ENCODE results near the gene NRIP1. TPM values are rescaled to one million over a fixed set of nuclear protein-coding genes. Genes with fewer than 3 reads are reported as not detected.

Gene NRIP1, protein sequence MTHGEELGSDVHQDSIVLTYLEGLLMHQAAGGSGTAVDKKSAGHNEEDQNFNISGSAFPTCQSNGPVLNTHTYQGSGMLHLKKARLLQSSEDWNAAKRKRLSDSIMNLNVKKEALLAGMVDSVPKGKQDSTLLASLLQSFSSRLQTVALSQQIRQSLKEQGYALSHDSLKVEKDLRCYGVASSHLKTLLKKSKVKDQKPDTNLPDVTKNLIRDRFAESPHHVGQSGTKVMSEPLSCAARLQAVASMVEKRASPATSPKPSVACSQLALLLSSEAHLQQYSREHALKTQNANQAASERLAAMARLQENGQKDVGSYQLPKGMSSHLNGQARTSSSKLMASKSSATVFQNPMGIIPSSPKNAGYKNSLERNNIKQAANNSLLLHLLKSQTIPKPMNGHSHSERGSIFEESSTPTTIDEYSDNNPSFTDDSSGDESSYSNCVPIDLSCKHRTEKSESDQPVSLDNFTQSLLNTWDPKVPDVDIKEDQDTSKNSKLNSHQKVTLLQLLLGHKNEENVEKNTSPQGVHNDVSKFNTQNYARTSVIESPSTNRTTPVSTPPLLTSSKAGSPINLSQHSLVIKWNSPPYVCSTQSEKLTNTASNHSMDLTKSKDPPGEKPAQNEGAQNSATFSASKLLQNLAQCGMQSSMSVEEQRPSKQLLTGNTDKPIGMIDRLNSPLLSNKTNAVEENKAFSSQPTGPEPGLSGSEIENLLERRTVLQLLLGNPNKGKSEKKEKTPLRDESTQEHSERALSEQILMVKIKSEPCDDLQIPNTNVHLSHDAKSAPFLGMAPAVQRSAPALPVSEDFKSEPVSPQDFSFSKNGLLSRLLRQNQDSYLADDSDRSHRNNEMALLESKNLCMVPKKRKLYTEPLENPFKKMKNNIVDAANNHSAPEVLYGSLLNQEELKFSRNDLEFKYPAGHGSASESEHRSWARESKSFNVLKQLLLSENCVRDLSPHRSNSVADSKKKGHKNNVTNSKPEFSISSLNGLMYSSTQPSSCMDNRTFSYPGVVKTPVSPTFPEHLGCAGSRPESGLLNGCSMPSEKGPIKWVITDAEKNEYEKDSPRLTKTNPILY (N-terminal part only)
- total RNA-seq (10 to 100 TPM; 26.3 to 35.3 (median 28.8) TPM), polyA plus RNA-seq (10 to 100 TPM; 10.2 to 15.0 (median 11.6) TPM)

DNA sequence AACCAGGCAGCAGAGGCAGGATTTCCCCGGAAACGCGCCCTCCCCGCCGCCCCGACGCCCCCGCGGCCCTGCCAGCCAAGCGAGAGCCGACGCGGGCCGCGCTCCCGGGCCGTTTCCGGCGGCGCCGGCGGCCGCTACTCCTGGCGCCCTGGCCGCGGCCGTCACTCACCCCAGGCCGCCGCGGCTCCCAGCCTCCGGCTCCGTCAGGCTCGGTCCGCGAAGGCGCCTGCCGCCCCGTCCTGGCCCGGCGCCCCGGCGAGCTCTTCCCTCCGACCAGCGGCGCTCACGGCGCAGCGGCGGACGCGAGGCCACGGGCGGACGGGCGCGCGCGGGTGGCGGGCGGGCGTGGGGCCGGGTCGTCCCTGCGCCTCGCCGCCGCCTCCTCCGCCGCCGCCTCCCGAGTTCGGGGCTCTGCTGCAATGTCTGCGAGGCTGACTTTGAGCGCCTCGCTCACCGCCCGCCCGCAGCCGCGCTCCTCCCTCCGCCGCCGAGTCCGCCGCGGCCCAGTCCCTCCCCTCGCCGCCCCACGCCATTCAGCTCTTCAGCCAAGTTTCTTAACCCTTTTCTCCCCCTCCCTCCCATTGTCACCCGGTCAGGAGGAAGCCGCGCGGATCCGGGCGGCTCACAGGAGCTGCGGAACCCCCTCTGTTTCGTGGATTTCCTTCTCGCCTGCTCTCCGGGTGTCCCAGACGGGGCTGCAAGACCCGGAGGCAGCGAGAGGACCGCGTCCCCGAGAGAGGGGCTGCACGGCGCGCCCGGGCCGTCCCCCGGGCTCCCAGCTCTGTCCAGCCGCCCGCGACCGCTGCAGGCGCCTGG lies at the start of gene NRIP1:
Gene NRIP1 (minus strand): TSS at position 425 of the 816 bp plus-strand sequence. CDS start 96,808 bp downstream, outside the sequence.
- H3K4me1 ChIP-seq, result peaks cover 0 to 44% (median 27%) of the 10 kb centered on the region in 4 donors
- intact Hi-C loops (cut with DNase I), result loop anchor here (2.0 to 10.0 kb wide), 6 partner anchors 57 to 682 kb away; partner anchors contain the start of gene HSPA13
- peak; percentile 71 to 92 (median 91) for TF ChIP-seq POLR2AphosphoS5 (IDR thresholded peaks at IDR 0.05)
- TF ChIP-seq, protein P1, sequence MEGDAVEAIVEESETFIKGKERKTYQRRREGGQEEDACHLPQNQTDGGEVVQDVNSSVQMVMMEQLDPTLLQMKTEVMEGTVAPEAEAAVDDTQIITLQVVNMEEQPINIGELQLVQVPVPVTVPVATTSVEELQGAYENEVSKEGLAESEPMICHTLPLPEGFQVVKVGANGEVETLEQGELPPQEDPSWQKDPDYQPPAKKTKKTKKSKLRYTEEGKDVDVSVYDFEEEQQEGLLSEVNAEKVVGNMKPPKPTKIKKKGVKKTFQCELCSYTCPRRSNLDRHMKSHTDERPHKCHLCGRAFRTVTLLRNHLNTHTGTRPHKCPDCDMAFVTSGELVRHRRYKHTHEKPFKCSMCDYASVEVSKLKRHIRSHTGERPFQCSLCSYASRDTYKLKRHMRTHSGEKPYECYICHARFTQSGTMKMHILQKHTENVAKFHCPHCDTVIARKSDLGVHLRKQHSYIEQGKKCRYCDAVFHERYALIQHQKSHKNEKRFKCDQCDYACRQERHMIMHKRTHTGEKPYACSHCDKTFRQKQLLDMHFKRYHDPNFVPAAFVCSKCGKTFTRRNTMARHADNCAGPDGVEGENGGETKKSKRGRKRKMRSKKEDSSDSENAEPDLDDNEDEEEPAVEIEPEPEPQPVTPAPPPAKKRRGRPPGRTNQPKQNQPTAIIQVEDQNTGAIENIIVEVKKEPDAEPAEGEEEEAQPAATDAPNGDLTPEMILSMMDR (IDR thresholded peaks at IDR 0.05), result no peak
- TF ChIP-seq POLR2A (IDR thresholded peaks at IDR 0.05), result peak; percentile 53 to 66
- H3K27ac ChIP-seq, result peak within 1 kb of the TSS; percentile 96 to 99 (median 98)
- H3K36me3 ChIP-seq, result no peaks in the 10 kb centered on the region
- H3K9me3 ChIP-seq, result no peaks in the 10 kb centered on the region
- 0 to 1% methylated on average over 116 of the region's 116 CpGs for WGBS, 2 donors
- peak within 1 kb of the TSS; percentile 74 to 97 (median 96) for H3K4me3 ChIP-seq
- H3K27me3 ChIP-seq, result no peaks in the 10 kb centered on the region
- DNase-seq, result peak; percentile 95

DNA sequence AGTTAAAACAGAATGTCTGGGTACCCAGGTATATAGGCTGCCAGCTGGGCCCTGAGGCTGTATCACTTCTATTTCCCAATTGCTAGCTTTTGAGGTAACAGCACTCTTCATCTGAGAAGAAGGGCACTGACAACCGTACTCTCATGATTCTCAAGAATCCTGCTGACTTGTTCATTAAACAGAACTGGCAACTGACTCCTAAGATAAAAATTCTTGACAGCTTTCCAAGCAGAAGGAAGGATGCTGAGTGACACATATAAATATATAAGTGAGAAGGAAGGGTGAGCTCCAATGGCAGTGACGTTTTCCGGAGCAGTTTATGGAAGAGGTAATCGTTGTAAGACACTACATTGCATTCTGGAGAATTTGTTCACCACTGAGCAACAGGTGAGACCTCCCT lies 48.1 kb upstream of the NRIP1 start:
- H3K4me3 ChIP-seq, result no peak overlapping the region
- H3K36me3 ChIP-seq, result no peaks in the 10 kb centered on the region
- no peaks in the 10 kb centered on the region for H3K4me1 ChIP-seq
- no peak overlapping the region for H3K27ac ChIP-seq
- H3K9me3 ChIP-seq, result no peaks in the 10 kb centered on the region
- 89 to 93% methylated on average over 4 of the region's 4 CpGs for WGBS, 2 donors
- no peak for DNase-seq
- TF ChIP-seq POLR2A (IDR thresholded peaks at IDR 0.05), result no peak
- TF ChIP-seq, protein P1 (IDR thresholded peaks at IDR 0.05), result no peak
- TF ChIP-seq POLR2AphosphoS5 (IDR thresholded peaks at IDR 0.05), result no peak
- intact Hi-C loops (cut with DNase I), result no loop called here
- H3K27me3 ChIP-seq, result no peaks in the 10 kb centered on the region

DNA sequence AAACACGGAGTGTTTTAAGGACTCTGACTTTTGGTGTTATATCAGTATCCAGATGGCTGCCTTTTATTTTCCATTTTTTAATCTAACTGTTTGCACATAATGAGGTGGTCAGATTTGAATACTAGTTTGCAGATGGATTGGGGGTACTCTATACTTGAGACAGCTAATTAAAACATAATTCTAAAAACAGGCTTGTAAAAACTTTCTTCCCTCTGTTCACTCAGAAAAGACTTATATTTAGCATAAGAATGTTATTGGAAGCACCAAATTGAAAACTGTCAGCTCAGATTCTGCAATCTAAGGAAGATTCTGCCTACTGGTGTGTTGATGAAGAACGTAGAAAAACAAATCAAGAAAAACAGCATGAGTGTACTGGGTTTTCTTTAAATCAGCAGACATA lies 44.0 kb upstream of the NRIP1 start:
- H3K27ac ChIP-seq, result no peak overlapping the region
- intact Hi-C loops (cut with DNase I), result no loop called here
- DNase-seq, result no peak
- H3K4me3 ChIP-seq, result no peak overlapping the region
- no peaks in the 10 kb centered on the region for H3K9me3 ChIP-seq
- WGBS, 2 donors, result 84 to 85% methylated on average over 2 of the region's 2 CpGs
- no peaks in the 10 kb centered on the region for H3K36me3 ChIP-seq
- H3K4me1 ChIP-seq, result no peaks in the 10 kb centered on the region
- TF ChIP-seq, protein P1 (IDR thresholded peaks at IDR 0.05), result no peak
- TF ChIP-seq POLR2AphosphoS5 (IDR thresholded peaks at IDR 0.05), result no peak
- no peak for TF ChIP-seq POLR2A (IDR thresholded peaks at IDR 0.05)
- TF ChIP-seq EP300 (IDR thresholded peaks at IDR 0.05), result no peak
- H3K27me3 ChIP-seq, result no peaks in the 10 kb centered on the region

DNA sequence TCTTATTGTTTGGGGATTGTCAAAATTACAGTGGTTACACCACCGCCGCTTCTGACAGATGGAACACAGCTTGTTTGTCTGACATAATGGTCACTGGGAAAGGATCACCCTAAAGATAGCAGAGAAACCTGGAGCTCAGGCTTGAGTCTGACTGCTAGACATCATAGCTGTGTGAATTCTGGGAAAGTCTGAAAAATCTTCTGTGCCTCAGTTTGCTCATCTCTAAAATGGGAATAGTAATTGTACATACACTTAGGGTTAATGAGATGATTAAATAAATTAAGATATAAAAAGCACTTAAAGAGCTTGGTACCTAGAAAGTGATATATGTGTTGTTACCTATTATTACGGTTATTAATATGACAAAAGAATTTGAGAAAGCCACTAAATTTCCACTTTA lies 39.7 kb upstream of the NRIP1 start:
- TF ChIP-seq POLR2A (IDR thresholded peaks at IDR 0.05), result no peak
- TF ChIP-seq POLR2AphosphoS5 (IDR thresholded peaks at IDR 0.05), result no peak
- TF ChIP-seq, protein P1 (IDR thresholded peaks at IDR 0.05), result no peak
- no peak for TF ChIP-seq EP300 (IDR thresholded peaks at IDR 0.05)
- intact Hi-C loops (cut with DNase I), result no loop called here
- no peak for DNase-seq
- H3K36me3 ChIP-seq, result no peaks in the 10 kb centered on the region
- 94 to 97% methylated on average over 3 of the region's 3 CpGs for WGBS, 2 donors
- H3K27me3 ChIP-seq, result no peaks in the 10 kb centered on the region
- no peaks in the 10 kb centered on the region for H3K9me3 ChIP-seq
- H3K4me1 ChIP-seq, result no peaks in the 10 kb centered on the region
- H3K4me3 ChIP-seq, result no peak overlapping the region
- no peak overlapping the region for H3K27ac ChIP-seq
